ENCODE measurements around the gene ZFP91.

- no peak for TF ChIP-seq TAF1 (IDR thresholded peaks at IDR 0.05; ENCODE audit: borderline replicate concordance, low read depth, low read length)
- TF ChIP-seq POLR2A (IDR thresholded peaks at IDR 0.05; ENCODE audit: low read depth, low read length): no peak
These were observed 16.0 kb downstream of the ZFP91 start for GRCh38 chr11:58594826-58595225.
